Measurements from ENCODE around the gene PCYT2.
"Not testable (repeated sequence)": the region's sequence is repeated elsewhere in the genome, so short reads cannot be mapped to it uniquely, and the experiment has no call there.

Gene PCYT2

DNA sequence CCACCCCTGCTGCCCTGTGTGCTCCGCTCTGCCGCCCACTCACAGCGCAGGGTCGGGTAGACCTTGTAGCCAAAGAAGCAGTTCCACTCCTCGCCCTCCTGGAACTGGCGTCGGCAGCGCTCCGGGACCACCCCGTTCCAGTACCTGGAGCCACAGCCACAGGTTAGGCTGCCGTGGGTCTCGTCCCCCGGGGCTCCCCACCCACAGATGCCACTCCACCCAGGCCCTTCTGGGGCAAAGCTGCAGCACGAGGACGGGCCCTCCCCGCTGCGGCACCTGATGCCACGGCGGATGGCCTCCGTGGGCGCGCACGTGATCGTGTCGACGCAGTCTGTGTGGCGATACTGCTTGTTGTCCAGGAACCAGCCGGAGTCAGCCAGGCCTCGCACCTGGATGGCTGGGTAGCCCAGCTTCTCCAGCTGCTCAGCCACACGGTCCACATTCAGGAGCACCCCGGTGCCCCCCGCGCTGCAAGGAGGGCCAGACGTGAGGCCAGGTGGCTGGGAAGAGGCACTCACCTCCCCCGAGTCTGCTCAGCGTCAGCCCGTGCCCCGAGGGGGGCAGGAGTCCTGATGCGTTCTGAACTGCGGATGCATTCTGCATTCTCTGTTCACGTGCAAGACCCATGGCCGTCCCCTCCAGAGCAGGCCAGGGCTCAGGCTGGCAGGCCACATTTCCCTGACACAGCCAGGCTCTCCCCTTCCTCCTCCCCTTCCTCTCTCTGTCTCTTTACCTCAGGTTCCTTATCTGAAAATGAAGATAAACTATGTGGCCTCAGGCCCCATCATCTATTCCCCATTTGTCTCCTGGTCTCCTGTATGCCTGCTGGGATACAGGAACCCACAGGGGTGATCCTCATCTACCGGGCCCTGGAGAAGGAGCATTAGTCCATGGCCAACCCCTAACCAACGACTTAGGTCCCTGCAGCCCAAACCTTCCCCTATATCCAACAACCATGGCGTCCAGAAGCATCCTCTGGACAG lies 45.7 kb upstream of the PCYT2 start:
- H3K27me3 Mint-ChIP-seq (ENCODE audit: low read depth) = peaks cover 21% of the 10 kb centered on the region
- H3K4me3 Mint-ChIP-seq = peak overlapping the region in 1 of 3 experiments; percentile 42
- H3K36me3 Mint-ChIP-seq (ENCODE audit: low read depth) = no peaks in the 10 kb centered on the region
- H3K9me3 Mint-ChIP-seq = no peaks in the 10 kb centered on the region
- TF ChIP-seq, protein P1, sequence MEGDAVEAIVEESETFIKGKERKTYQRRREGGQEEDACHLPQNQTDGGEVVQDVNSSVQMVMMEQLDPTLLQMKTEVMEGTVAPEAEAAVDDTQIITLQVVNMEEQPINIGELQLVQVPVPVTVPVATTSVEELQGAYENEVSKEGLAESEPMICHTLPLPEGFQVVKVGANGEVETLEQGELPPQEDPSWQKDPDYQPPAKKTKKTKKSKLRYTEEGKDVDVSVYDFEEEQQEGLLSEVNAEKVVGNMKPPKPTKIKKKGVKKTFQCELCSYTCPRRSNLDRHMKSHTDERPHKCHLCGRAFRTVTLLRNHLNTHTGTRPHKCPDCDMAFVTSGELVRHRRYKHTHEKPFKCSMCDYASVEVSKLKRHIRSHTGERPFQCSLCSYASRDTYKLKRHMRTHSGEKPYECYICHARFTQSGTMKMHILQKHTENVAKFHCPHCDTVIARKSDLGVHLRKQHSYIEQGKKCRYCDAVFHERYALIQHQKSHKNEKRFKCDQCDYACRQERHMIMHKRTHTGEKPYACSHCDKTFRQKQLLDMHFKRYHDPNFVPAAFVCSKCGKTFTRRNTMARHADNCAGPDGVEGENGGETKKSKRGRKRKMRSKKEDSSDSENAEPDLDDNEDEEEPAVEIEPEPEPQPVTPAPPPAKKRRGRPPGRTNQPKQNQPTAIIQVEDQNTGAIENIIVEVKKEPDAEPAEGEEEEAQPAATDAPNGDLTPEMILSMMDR (IDR thresholded peaks at IDR 0.05; ENCODE audit: unreplicated experiment in 3 of 3) = no peak
- no peak overlapping the region for H3K27ac Mint-ChIP-seq
- no peaks in the 10 kb centered on the region for H3K4me1 Mint-ChIP-seq

DNA sequence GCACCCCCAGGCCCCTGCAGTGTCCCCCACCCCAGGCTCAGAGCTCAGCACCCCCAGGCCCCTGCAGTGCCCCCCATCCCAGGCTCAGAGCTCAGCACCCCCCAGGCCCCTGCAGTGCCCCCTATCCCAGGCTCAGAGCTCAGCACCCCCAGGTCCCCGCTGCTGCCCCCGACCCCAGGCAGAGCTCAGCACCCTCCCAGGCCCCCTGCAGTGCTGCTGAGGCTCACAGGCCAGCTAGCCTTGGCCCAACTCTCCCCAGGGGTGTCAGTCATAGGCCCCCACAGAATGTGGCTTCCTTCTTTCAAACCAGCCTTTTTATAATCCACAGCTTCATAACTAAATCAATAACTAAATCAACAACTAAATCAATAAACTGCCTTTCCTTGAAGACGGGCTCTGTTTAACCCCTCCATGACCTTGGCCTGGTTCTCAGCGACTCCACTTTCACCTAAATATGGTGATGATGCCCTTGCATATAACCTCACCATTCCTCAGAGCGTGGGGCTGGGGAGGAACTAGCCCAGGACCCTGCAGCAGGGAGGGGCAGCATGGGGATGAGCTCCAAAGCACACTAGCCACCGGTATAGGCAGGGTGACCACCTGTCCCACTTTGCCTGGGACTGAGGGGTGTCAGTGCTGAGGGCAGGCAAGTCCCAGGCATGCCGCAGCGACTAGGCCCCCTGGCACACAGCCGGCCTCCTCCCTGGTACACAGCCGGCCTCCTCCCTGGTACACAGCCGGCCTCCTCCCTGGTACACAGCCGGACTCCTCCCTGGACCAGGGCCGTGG lies 44.8 kb upstream of the PCYT2 start:
- peaks cover 21% of the 10 kb centered on the region for H3K27me3 Mint-ChIP-seq (ENCODE audit: low read depth)
- TF ChIP-seq, protein P1 (IDR thresholded peaks at IDR 0.05; ENCODE audit: unreplicated experiment in 3 of 3) = no peak
- no peak overlapping the region for H3K4me3 Mint-ChIP-seq
- no peaks in the 10 kb centered on the region for H3K9me3 Mint-ChIP-seq
- H3K27ac Mint-ChIP-seq = no peak overlapping the region
- H3K4me1 Mint-ChIP-seq = no peaks in the 10 kb centered on the region
- H3K36me3 Mint-ChIP-seq (ENCODE audit: low read depth) = no peaks in the 10 kb centered on the region

DNA sequence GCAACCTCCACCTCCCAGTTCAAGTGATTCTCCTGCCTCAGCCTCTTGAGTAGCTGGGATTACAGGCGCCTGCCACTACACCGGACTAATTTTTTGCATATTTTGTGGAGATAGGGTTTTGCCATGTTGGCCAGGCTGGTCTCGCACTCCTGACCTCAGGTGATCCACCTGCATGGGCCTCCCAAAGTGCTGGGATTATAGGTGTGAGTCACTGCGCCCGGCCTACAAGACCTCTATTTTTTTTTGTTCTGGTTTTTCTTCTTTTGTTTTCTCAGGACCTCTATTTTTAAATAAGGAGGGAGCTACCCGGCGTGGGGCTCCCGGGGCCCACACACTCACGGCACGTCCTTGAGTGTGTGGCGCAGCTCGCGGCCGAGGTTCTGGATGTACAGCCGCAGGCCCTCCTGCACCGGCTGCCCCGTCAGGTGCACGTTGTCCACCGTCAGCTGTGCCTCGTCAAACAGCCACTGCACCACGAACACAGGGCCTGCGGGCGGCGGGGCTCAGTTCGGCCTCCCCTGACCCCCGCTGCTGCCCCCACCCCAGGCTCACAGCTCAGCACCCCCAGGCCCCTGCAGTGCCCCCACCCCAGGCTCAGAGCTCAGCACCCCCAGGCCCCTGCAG lies 44.0 kb upstream of the PCYT2 start:
- TF ChIP-seq, protein P1 (IDR thresholded peaks at IDR 0.05; ENCODE audit: unreplicated experiment in 3 of 3) = no peak
- H3K9me3 Mint-ChIP-seq = no peaks in the 10 kb centered on the region
- no peaks in the 10 kb centered on the region for H3K36me3 Mint-ChIP-seq (ENCODE audit: low read depth)
- H3K4me1 Mint-ChIP-seq = no peaks in the 10 kb centered on the region
- no peak overlapping the region for H3K27ac Mint-ChIP-seq
- H3K27me3 Mint-ChIP-seq (ENCODE audit: low read depth) = peaks cover 24% of the 10 kb centered on the region
- H3K4me3 Mint-ChIP-seq = no peak overlapping the region

DNA sequence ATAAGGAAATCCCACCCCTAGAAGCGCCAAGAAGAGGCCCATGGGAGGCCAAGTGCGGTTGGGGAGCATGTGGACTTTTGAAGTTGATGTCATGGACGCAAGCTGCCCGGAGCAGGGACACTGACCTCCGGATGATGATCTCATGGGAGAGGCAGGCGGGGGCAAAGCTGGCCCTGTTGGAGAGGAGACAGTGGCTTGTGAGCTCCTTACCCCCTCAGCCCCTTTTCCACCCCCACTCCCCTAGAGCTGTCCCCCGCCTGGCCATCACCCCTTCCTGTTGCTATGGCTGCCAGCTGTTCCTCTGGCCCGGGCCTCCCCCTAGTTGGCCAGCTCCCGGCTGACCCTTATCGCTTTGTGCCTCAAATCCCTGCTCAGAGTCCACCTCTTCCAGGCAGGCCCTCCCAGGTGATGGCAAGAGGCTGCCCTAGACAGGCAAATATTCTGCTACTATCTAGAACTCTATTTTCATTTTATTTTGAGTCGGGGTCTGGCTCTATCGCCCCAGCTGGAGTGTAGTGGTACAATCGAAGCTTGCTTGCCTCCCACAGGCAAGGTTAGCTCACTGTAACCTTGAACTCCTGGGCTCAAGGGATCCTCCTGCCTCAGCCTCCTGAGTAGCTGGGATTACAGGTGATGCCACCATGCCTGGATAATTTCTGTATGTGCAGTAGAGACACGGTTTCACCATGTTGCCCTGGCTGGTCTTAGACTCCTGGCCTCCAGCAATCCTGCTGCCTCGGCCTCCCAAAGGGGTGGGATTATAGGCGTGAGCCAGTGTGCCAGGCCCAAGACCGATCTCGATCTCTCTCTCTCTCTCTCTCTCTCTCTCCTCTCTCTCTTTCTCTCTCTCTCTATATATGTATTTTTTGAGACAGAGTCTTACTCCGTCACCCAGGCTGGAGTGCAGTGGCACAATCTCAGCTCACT lies 43.2 kb upstream of the PCYT2 start:
- Mint-ChIP-seq H3K4me1 (no peaks in the 10 kb centered on the region), H3K27ac (no peak overlapping the region), H3K4me3 (no peak overlapping the region), H3K9me3 (no peaks in the 10 kb centered on the region), H3K27me3 (ENCODE audit: low read depth) (peaks cover 24% of the 10 kb centered on the region), H3K36me3 (ENCODE audit: low read depth) (no peaks in the 10 kb centered on the region)
- TF ChIP-seq, protein P1 (IDR thresholded peaks at IDR 0.05; ENCODE audit: unreplicated experiment in 3 of 3) = no peak

DNA sequence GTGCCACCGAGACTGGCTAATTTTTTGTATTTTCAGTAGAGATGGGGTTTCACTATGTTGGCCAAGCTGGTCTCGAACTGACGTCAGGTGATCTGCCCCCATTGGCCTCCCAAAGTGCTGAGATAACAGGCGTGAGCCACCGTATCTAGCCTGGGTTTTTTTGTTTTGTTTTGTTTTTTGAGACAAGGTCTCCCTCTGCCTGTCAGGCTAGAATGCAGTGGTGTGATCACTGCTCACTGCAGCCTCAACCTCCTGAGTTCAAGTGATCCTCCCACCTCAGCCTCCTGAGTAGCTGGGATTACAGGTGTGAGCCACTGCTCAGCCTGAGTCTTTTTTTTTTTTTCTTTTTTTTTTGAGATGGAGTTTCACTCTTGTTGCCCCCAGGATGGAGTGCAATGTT lies 42.2 kb upstream of the PCYT2 start:
- H3K27ac Mint-ChIP-seq; H3K4me1 Mint-ChIP-seq; H3K9me3 Mint-ChIP-seq; H3K4me3 Mint-ChIP-seq; H3K36me3 Mint-ChIP-seq (ENCODE audit: low read depth): not testable (repeated sequence)
- H3K27me3 Mint-ChIP-seq (ENCODE audit: low read depth) = peaks cover 16% of the 10 kb centered on the region
